Psoas muscle (tissue), 8 donors: ENCODE measurements around the gene KCNMA1. TPM values are rescaled to one million over a fixed set of nuclear protein-coding genes. Genes with fewer than 3 reads are reported as not detected.

ENCODE experiments used
- ATAC-seq, 4 donors: fragments of 200-7000 bp; cut with Tn5 transposase; one replicate each; pipeline ENCODE4 v1.9.1; 2020; ENCODE audit warnings: moderate library complexity in 3 of 4, mild to moderate bottlenecking in 2 of 4
- DNase-seq, 2 donors: peaks; one replicate each; pipeline ENCODE4 v3.0.0-alpha.2; 2020
- H3K27ac ChIP-seq: fragments of 200-600 bp; one replicate; pipeline ENCODE4 v1.8.0; 2022
- H3K27me3 ChIP-seq, 3 donors: fragments of 200-600 bp in 1 of 3; one replicate each; pipeline versions ENCODE4 v1.6.1 to v1.8.0; 2013 to 2022; ENCODE audit warnings: low read length in 2 of 3, mild to moderate bottlenecking in 2 of 3, moderate library complexity in 1 of 3; ENCODE audit not compliant: insufficient read depth in 3 of 3
- H3K36me3 ChIP-seq, 2 donors: fragments of 200-600 bp in 1 of 2; one replicate each; pipeline versions ENCODE4 v1.6.1 to v1.8.0; 2013 to 2022; ENCODE audit warnings: low read depth in 1 of 2, mild to moderate bottlenecking in 1 of 2, moderate library complexity in 1 of 2; ENCODE audit not compliant: insufficient read depth in 1 of 2
- H3K4me1 ChIP-seq: fragments of 200-600 bp; one replicate; pipeline ENCODE4 v1.8.0; 2022
- H3K4me3 ChIP-seq: fragments of 200-600 bp; one replicate; pipeline ENCODE4 v1.8.0; 2022; ENCODE audit warnings: mild to moderate bottlenecking
- H3K9me3 ChIP-seq: fragments of 200-600 bp; one replicate; pipeline ENCODE4 v1.8.0; 2022
- WGBS, 3 donors: extraction: QIAGEN DNeasy Blood & Tissue Kit; methylation state at CpG; one replicate each; pipeline versions ENCODE4 v1.1.6 to v1.1.7; 2013; 5-methylcytosine and 5-hydroxymethylcytosine counted together
- intact Hi-C, 2 donors: fragments of 100-400 bp; cut with DNase I; formaldehyde crosslinking; loops; one replicate each; pipeline versions ENCODE4 v1.11.0 to v1.14.2; 2022
- polyA plus RNA-seq, 3 donors: library from polyadenylated mRNA; stranded (reverse); fragments of 200-250 nt; gene quantifications; one replicate each; pipeline ENCODE4 v1.2.3, GENCODE V29; 2013
- total RNA-seq, 4 donors: library from RNA; stranded (reverse); fragmentation: NEBNext Ultra II Directional in 2 of 4; extraction: Animal tissue kit (Norgen Biotek cat#: 25700) in 2 of 4; gene quantifications; one replicate each; pipeline versions ENCODE4 v1.2.1 to v1.2.4, GENCODE V29; 2021 to 2023
- TF ChIP-seq, protein P1 (sequence below): fragments of 200-600 bp; IDR thresholded peaks from one replicate; pipeline ENCODE4 v1.8.0; 2022; ENCODE audit warnings: antibody characterized with exemption
- donor health status: healthy with polysubstance abuse.
- donor health status: DM: no; HTN: no; CAD: no; lungs with moderate emphysema.
- donor health status: Bipolar disorder and iron deficiency.
- donor health status: healthy.
- donor health status: DM: yes; HTN: yes; CAD: no.
- donor health status: DM: no; HTN: no; CAD: no.
- donor health status: DM: no; HTN: no; CAD: no.
- donor health status: DM: yes; HTN: yes; CAD: no.

The KCNMA1 gene
- total and polyA plus RNA-seq, 7 donors, result 7.9 to 53.0 (median 41.9) TPM

DNA sequence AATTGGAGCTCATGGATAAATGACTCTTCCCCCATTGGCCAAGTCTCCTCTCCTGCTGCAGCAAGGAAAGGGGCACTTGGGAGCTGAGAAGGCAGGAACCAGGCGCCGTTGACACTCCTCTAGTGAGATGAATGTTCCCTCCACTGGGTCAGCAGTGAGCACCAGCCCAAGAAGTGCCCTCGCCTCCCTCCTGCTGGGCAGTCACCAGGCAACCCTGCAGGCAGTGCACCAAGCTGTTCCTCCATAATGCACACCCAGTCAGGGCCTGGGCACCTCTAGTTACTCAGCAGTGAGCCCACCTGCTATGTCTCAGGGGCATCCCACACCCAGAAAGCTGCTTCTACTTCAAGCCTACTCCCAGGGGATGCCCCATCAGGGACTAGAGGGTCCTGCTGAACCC, 84.3 kb downstream of the KCNMA1 start:
- H3K9me3 ChIP-seq, result no peaks in the 10 kb centered on the region
- DNase-seq (no peak), ATAC-seq (no peak)
- TF ChIP-seq, protein P1, sequence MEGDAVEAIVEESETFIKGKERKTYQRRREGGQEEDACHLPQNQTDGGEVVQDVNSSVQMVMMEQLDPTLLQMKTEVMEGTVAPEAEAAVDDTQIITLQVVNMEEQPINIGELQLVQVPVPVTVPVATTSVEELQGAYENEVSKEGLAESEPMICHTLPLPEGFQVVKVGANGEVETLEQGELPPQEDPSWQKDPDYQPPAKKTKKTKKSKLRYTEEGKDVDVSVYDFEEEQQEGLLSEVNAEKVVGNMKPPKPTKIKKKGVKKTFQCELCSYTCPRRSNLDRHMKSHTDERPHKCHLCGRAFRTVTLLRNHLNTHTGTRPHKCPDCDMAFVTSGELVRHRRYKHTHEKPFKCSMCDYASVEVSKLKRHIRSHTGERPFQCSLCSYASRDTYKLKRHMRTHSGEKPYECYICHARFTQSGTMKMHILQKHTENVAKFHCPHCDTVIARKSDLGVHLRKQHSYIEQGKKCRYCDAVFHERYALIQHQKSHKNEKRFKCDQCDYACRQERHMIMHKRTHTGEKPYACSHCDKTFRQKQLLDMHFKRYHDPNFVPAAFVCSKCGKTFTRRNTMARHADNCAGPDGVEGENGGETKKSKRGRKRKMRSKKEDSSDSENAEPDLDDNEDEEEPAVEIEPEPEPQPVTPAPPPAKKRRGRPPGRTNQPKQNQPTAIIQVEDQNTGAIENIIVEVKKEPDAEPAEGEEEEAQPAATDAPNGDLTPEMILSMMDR, result no peak
- no peaks in the 10 kb centered on the region for H3K27me3 ChIP-seq
- no peak overlapping the region for H3K4me3 ChIP-seq
- 73 to 93% (median 84%) methylated on average over 3 of the region's 3 CpGs for WGBS, 3 donors
- peaks cover 21% of the 10 kb centered on the region for H3K4me1 ChIP-seq
- H3K36me3 ChIP-seq, result no peaks in the 10 kb centered on the region
- no peak overlapping the region for H3K27ac ChIP-seq
- intact Hi-C loops, result no loop called here

DNA sequence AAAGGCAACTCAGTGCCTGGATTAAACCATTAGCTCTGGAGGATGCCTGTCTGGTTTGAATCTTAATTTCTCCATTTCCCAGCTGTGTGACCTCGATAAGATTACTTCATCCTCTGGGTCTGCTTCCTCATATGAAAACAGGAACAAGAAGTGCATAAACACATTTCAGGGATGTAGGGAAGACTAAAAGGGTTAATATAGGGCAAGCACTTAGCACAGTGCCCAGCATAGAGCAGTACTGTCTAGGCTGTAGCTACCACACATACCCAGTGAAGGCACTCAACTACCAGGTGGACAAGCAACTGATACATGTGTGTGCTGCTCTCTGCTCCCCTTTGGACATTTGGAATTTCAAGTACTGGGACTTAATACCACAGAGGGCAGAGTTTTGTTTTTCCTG, 85.4 kb downstream of the KCNMA1 start:
- TF ChIP-seq, protein P1, result no peak
- Histone ChIP-seq H3K27me3 (no peaks in the 10 kb centered on the region), H3K4me3 (no peak overlapping the region), H3K27ac (no peak overlapping the region), H3K36me3 (no peaks in the 10 kb centered on the region), H3K4me1 (peaks cover 27% of the 10 kb centered on the region), H3K9me3 (no peaks in the 10 kb centered on the region)
- ATAC-seq (no peak), DNase-seq (no peak)
- intact Hi-C loops, result no loop called here
- WGBS, 3 donors, result 40 to 43% (median 43%) methylated on average over 1 of the region's 1 CpG

DNA sequence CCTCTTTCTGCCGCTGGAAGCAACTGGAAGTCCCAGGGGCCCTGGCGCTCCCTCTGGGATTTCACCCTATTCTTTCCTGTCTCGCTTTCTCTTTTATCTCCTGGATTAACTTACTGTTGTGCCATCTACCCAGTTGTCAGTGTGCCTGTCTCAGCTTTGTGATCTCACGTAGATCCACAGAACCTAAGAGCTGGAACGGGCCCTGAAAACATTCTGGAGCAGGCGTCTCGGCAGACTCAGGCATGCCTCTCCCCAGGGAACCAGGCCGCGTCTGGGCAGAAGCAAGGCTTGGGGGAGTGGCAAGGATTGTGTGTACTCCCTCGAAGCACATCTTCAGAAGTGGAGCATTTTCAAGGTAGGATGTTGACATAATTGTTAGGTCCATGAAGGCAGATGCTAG, 87.2 kb downstream of the KCNMA1 start:
- TF ChIP-seq, protein P1, result no peak
- Histone ChIP-seq H3K4me1 (peaks cover 26% of the 10 kb centered on the region), H3K27me3 (no peaks in the 10 kb centered on the region), H3K4me3 (no peak overlapping the region), H3K9me3 (no peaks in the 10 kb centered on the region), H3K36me3 (no peaks in the 10 kb centered on the region), H3K27ac (peak overlapping the region; percentile 32)
- DNase-seq (peak in 1 of 2 donors; percentile 73), ATAC-seq (peak in 1 of 4 donors; percentile 30)
- WGBS, 3 donors, result 44 to 75% (median 57%) methylated on average over 10 of the region's 10 CpGs
- intact Hi-C loops, result no loop called here

DNA sequence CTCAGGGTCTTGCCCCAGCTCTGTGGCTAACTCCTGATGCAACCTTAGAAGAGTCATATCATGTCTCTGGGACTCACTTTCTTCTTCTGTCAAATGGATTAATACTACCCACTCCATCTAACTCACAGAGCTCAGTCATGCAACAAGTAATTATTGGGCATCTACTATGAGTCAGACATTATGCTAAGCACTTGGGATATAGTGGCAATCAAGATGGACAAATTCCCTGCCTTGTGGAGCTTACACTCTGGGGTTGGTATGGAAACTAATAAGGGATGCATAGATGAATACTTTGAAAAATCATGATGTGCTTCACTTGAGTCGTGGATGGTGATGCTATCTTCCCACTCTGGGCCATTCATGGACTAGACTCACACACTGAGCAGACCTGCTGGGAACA, 88.9 kb downstream of the KCNMA1 start:
- peaks cover 13% of the 10 kb centered on the region for H3K4me1 ChIP-seq
- H3K4me3 ChIP-seq, result no peak overlapping the region
- ATAC-seq (peak in 2 of 4 donors; percentile 11 to 16), DNase-seq (no peak)
- H3K36me3 ChIP-seq, result no peaks in the 10 kb centered on the region
- WGBS, 3 donors, result 88 to 100% (median 93%) methylated on average over 1 of the region's 1 CpG
- H3K27me3 ChIP-seq, result no peaks in the 10 kb centered on the region
- intact Hi-C loops, result no loop called here
- TF ChIP-seq, protein P1, result no peak
- no peak overlapping the region for H3K27ac ChIP-seq
- no peaks in the 10 kb centered on the region for H3K9me3 ChIP-seq

DNA sequence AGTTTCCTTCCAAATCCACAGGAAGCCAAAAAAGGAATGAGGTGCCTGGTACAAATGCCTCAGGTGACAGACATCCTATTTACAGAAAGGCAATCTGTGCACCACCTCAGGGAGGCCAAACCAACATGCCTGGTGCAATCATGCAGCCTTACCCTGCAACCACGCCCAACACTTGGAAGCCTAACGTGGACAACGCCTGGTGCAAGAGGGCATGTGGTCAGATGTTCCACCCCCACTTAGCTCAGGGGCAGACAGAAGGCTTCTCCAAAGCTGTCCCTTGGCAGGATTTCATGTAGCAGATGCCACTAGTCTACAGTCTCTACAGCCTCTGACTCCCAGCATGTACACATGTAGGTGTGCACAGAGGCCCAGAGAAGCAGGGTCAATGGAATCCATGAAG, 89.5 kb downstream of the KCNMA1 start:
- ATAC-seq (peak; percentile 68 to 93 (median 86)), DNase-seq (peak; percentile 57 to 82)
- intact Hi-C loops, result no loop called here
- peaks cover 13% of the 10 kb centered on the region for H3K4me1 ChIP-seq
- TF ChIP-seq, protein P1, result no peak
- peak overlapping the region; percentile 30 for H3K27ac ChIP-seq
- 50 to 75% (median 60%) methylated on average over 3 of the region's 3 CpGs for WGBS, 3 donors
- H3K4me3 ChIP-seq, result no peak overlapping the region
- no peaks in the 10 kb centered on the region for H3K36me3 ChIP-seq
- no peaks in the 10 kb centered on the region for H3K27me3 ChIP-seq
- H3K9me3 ChIP-seq, result no peaks in the 10 kb centered on the region
